ENCODE results near the gene BICDL1. TPM values are rescaled to one million over a fixed set of nuclear protein-coding genes. Genes with fewer than 3 reads are reported as not detected.

The BICDL1 gene
- total and polyA plus RNA-seq, 2 of the 4 experiments (the other 2 are of a cell fraction): not detected

DNA sequence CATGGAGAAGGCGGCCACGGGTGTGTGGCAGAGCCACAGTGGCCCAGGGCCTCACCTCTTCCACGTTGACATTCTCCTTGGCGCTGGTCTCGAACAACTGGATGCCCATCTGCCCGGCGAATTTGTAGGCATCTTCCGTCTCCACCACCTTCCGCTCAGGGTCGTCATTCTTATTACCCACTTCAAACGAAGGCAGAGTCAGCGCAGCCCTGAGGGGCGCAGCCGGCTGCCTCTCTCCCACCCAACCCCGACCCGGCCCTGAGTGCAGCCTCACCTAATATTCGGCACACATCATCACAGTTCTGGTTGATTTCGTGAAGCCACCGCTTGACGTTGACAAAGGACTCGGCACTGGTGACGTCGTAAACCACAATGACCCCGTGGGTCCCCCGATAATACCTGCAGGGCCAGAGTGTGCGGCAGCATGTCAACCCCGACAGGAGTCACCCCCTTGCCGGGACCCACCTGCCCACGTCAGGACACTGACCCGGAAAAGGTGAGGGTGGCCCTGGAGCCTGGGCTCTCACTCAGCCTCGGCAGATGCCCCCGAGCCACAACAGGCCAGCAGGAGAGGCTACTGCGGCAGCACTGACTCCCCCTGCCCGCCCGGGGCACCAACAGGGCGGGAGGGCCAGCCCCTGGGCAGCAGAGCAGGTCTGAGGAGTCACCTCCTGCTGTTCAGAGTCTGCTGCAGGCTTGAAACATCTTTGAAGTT is 109.9 kb downstream of the BICDL1 start:
- Histone ChIP-seq H3K56ac (ENCODE audit: extremely low read depth, insufficient read depth, low read length) (no peak overlapping the region), H3K4me1 (ENCODE audit: control insufficient read depth, insufficient read depth, low read length) (peaks cover 7% of the 10 kb centered on the region; the same call in 1 of the 2 replicates), H3K79me1 (ENCODE audit: low read depth in 1 of 2, low read length in 2 of 2) (peaks cover 8 to 69% of the 10 kb centered on the region in 2 experiments), H3K23ac (ENCODE audit: low read depth, low read length) (no peak overlapping the region), H2BK5ac (ENCODE audit: low read depth, low read length, poor library complexity, severe bottlenecking) (no peak overlapping the region), H4K20me1 (ENCODE audit: insufficient read depth, low read length) (peaks cover 71% of the 10 kb centered on the region), H3K4me2 (ENCODE audit: low read depth, low read length) (no peak overlapping the region), H3K4me3 (ENCODE audit: insufficient read depth, low read depth, low read length) (no peak overlapping the region), H4K5ac (ENCODE audit: low read depth, low read length) (no peak overlapping the region), H2BK15ac (ENCODE audit: low read depth, low read length) (no peak overlapping the region), H3K27ac (ENCODE audit: insufficient read depth, low read length) (no peak overlapping the region), H3K4ac (ENCODE audit: low read depth, low read length) (no peak overlapping the region), H3K9me1 (ENCODE audit: insufficient read depth, low read length) (peaks cover 8% of the 10 kb centered on the region), H3K9ac (ENCODE audit: low read depth, low read length) (no peak overlapping the region), H3K18ac (ENCODE audit: low read depth, low read length) (no peak overlapping the region), H4K8ac (ENCODE audit: low read depth in 2 of 2, low read length in 2 of 2) (no peak overlapping the region), H2AFZ (replicated peaks; ENCODE audit: low read length, poor library complexity) (no peak overlapping the region), H2BK120ac (ENCODE audit: low read depth, low read length) (no peak overlapping the region), H3K27me3 (ENCODE audit: control insufficient read depth, insufficient read depth, low read length) (no peaks in the 10 kb centered on the region), H3K36me3 (ENCODE audit: control insufficient read depth, insufficient read depth, low read length) (peaks cover 62% of the 10 kb centered on the region), H2AK5ac (ENCODE audit: low read depth, low read length) (no peak overlapping the region), H2AK9ac (replicated peaks; ENCODE audit: low read depth, low read length, poor library complexity) (no peak overlapping the region), H4K91ac (ENCODE audit: insufficient read depth, low read depth, low read length) (no peak overlapping the region), H3K9me3 (ENCODE audit: control insufficient read depth, insufficient read depth, low read length) (no peaks in the 10 kb centered on the region), H3K14ac (replicated peaks; ENCODE audit: low read depth, low read length) (no peak overlapping the region), H2BK20ac (ENCODE audit: low read depth, low read length) (no peak overlapping the region)
- BruUV-seq (replicated peaks): no TSS peak
- CTCF ChIA-PET: no interaction called here
- no peak for ATAC-seq (ENCODE audit: low read depth)
- POLR2A ChIA-PET (ENCODE audit: unreplicated experiment): no interaction called here
- WGBS, 2 experiments (ENCODE audit: extremely low coverage in 2 of 2, insufficient read length in 1 of 2): 93% methylated on average over 29 of the region's 36 CpGs; no CpG with 5 or more reads in 1 of the 2 experiments
- no peak for DNase-seq
- intact Hi-C loops (cut with micrococcal nuclease) (no loop called here), in situ Hi-C loops (cut with MboI; ENCODE audit: low sequenced_read_pairs) (no loop called here), dilution Hi-C loops (cut with HindIII; ENCODE audit: low sequenced_read_pairs, unreplicated experiment) (no loop called here)
- TF ChIP-seq, protein P1, sequence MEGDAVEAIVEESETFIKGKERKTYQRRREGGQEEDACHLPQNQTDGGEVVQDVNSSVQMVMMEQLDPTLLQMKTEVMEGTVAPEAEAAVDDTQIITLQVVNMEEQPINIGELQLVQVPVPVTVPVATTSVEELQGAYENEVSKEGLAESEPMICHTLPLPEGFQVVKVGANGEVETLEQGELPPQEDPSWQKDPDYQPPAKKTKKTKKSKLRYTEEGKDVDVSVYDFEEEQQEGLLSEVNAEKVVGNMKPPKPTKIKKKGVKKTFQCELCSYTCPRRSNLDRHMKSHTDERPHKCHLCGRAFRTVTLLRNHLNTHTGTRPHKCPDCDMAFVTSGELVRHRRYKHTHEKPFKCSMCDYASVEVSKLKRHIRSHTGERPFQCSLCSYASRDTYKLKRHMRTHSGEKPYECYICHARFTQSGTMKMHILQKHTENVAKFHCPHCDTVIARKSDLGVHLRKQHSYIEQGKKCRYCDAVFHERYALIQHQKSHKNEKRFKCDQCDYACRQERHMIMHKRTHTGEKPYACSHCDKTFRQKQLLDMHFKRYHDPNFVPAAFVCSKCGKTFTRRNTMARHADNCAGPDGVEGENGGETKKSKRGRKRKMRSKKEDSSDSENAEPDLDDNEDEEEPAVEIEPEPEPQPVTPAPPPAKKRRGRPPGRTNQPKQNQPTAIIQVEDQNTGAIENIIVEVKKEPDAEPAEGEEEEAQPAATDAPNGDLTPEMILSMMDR (conservative IDR thresholded peaks at IDR 0.05; ENCODE audit: low read depth, low read length): no peak
- TF ChIP-seq POLR2A (IDR thresholded peaks at IDR 0.05; ENCODE audit: low read depth, low read length) (no peak), FOS (IDR thresholded peaks at IDR 0.05; ENCODE audit: low read depth, low read length) (no peak), NFE2L2 (IDR thresholded peaks at IDR 0.05; ENCODE audit: low read depth, low read length) (no peak), MAFK (IDR thresholded peaks at IDR 0.05; ENCODE audit: low read depth, low read length) (no peak), RAD21 (IDR thresholded peaks at IDR 0.05; ENCODE audit: low read length) (no peak), SMC3 (IDR thresholded peaks at IDR 0.05; ENCODE audit: low read depth, low read length) (no peak), RFX5 (IDR thresholded peaks at IDR 0.05; ENCODE audit: low read depth, low read length) (no peak), MXI1 (IDR thresholded peaks at IDR 0.05; ENCODE audit: borderline replicate concordance, low read depth, low read length) (no peak), CHD1 (IDR thresholded peaks at IDR 0.05; ENCODE audit: low read depth, low read length) (no peak), CEBPB (IDR thresholded peaks at IDR 0.05; ENCODE audit: low read depth, low read length) (no peak), BHLHE40 (IDR thresholded peaks at IDR 0.05; ENCODE audit: low read depth, low read length) (no peak), RCOR1 (IDR thresholded peaks at IDR 0.05; ENCODE audit: insufficient replicate concordance, low read length) (no peak), MAZ (IDR thresholded peaks at IDR 0.05; ENCODE audit: borderline replicate concordance, low read depth, low read length) (no peak)
- TF ChIP-seq, protein P2, sequence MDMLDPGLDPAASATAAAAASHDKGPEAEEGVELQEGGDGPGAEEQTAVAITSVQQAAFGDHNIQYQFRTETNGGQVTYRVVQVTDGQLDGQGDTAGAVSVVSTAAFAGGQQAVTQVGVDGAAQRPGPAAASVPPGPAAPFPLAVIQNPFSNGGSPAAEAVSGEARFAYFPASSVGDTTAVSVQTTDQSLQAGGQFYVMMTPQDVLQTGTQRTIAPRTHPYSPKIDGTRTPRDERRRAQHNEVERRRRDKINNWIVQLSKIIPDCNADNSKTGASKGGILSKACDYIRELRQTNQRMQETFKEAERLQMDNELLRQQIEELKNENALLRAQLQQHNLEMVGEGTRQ (IDR thresholded peaks at IDR 0.05; ENCODE audit: low read depth, low read length): no peak
- TF ChIP-seq, protein P3, sequence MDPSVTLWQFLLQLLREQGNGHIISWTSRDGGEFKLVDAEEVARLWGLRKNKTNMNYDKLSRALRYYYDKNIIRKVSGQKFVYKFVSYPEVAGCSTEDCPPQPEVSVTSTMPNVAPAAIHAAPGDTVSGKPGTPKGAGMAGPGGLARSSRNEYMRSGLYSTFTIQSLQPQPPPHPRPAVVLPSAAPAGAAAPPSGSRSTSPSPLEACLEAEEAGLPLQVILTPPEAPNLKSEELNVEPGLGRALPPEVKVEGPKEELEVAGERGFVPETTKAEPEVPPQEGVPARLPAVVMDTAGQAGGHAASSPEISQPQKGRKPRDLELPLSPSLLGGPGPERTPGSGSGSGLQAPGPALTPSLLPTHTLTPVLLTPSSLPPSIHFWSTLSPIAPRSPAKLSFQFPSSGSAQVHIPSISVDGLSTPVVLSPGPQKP (IDR thresholded peaks at IDR 0.05; ENCODE audit: borderline replicate concordance, low read depth, low read length): no peak

Data from IMR-90 (cell line).